ENCODE data around the gene XRCC4. TPM values are rescaled to one million over a fixed set of nuclear protein-coding genes. Genes with fewer than 3 reads are reported as not detected.

XRCC4 gene
- total and polyA plus RNA-seq, 2 of the 13 experiments (the other 11 are each of a cell fraction or from before 2014, with no cell fraction given), result 2.8 to 12.6 TPM

DNA sequence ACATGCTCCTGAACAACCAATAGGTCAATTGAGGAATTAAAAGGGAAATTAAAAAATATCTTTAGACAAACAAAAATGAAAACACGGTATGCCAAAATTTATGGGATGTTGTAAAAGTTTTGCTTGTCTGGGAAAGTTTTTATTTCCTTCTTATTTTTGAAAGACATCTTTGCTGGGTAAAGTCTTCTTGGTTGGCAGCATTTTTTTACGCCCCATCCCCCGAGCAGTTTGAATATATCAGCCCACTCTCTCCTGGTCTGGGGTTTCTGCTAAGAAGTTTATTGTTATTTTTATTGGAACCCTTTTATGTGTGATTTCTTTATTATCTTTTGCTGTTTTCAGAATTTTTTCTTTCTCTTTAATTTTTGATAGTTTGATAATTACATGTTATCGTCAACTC, 16.3 kb downstream of the XRCC4 start:
- no peak for DNase-seq (ENCODE audit: low spot score)
- ChIA-PET POLR2A (no interaction called here), CTCF (ENCODE audit: low intra/inter-chr PET ratio, low total read pairs) (no interaction called here)
- Histone ChIP-seq H3K9ac (ENCODE audit: insufficient read depth, low read depth, low read length) (no peak overlapping the region), H3K79me2 (ENCODE audit: insufficient read depth, low read length) (no peaks in the 10 kb centered on the region), H3K4me1 (ENCODE audit: insufficient read depth, low read length) (peaks cover 12% of the 10 kb centered on the region), H2AFZ (ENCODE audit: low read length) (no peak overlapping the region), H3K27ac (ENCODE audit: extremely low read length, insufficient read depth, low read length) (no peak overlapping the region), H3K4me2 (ENCODE audit: low read depth, low read length) (no peak overlapping the region), H3K4me3 (replicated peaks in 1 of 3; ENCODE audit: insufficient read depth in 1 of 3, low read depth in 2 of 3, low read length in 3 of 3) (no peak overlapping the region), H3K27me3 (ENCODE audit: control insufficient read depth in 1 of 2, insufficient read depth in 2 of 2, low read length in 2 of 2) (no peaks in the 10 kb centered on the region), H4K20me1 (ENCODE audit: insufficient read depth, low read length) (no peaks in the 10 kb centered on the region), H3K9me3 (ENCODE audit: low read length) (peaks cover 18% of the 10 kb centered on the region; the same call in 1 of the 2 replicates), H3K36me3 (replicated peaks in 1 of 2; ENCODE audit: control insufficient read depth in 1 of 2, insufficient read depth in 2 of 2, low read length in 2 of 2) (no peaks in the 10 kb centered on the region)
- 97% methylated on average over 4 of the region's 4 CpGs for WGBS (ENCODE audit: low lambda C conversion rate)
- no peak for ATAC-seq
- intact Hi-C loops (cut with micrococcal nuclease; ENCODE audit: unreplicated experiment) (no loop called here), in situ Hi-C loops (cut with HindIII; ENCODE audit: extremely low pct_ligation_motif_present, low pct_unique_long_range_greater_than_20kb) (loop anchor here (25.0 kb wide), 2 partner anchors 469 to 731 kb away; no protein-coding TSS in a partner anchor)
- no TSS peak for BruUV-seq (replicated peaks)
- FAIRE-seq, result no peak
- TF ChIP-seq EED (CRISPR knock-in tag; IDR thresholded peaks at IDR 0.05), result no peak
- no peak for TF ChIP-seq GLI4 (CRISPR knock-in tag; IDR thresholded peaks at IDR 0.05; ENCODE audit: borderline replicate concordance)
- no peak for TF ChIP-seq ZNF234 (CRISPR knock-in tag; conservative IDR thresholded peaks at IDR 0.05)
- no peak for TF ChIP-seq ZNF331 (CRISPR knock-in tag; IDR thresholded peaks at IDR 0.05)
- TF ChIP-seq, protein P1, sequence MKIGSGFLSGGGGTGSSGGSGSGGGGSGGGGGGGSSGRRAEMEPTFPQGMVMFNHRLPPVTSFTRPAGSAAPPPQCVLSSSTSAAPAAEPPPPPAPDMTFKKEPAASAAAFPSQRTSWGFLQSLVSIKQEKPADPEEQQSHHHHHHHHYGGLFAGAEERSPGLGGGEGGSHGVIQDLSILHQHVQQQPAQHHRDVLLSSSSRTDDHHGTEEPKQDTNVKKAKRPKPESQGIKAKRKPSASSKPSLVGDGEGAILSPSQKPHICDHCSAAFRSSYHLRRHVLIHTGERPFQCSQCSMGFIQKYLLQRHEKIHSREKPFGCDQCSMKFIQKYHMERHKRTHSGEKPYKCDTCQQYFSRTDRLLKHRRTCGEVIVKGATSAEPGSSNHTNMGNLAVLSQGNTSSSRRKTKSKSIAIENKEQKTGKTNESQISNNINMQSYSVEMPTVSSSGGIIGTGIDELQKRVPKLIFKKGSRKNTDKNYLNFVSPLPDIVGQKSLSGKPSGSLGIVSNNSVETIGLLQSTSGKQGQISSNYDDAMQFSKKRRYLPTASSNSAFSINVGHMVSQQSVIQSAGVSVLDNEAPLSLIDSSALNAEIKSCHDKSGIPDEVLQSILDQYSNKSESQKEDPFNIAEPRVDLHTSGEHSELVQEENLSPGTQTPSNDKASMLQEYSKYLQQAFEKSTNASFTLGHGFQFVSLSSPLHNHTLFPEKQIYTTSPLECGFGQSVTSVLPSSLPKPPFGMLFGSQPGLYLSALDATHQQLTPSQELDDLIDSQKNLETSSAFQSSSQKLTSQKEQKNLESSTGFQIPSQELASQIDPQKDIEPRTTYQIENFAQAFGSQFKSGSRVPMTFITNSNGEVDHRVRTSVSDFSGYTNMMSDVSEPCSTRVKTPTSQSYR (CRISPR knock-in tag; IDR thresholded peaks at IDR 0.05; ENCODE audit: borderline replicate concordance), result peak; percentile 27; the same call in 1 of the 2 replicates
- TF ChIP-seq ZNF496 (CRISPR knock-in tag; IDR thresholded peaks at IDR 0.05; ENCODE audit: insufficient replicate concordance), result no peak
